Endodermal cell (in vitro differentiated cells): Measurements from ENCODE around the gene TP73. TPM values are rescaled to one million over a fixed set of nuclear protein-coding genes. Genes with fewer than 3 reads are reported as not detected.

Experiments used
- DNase-seq: peaks from one replicate; pipeline ENCODE4 v3.0.0-alpha.2; 2017
- H3K27ac ChIP-seq: 2 replicates; pipeline ENCODE4 v1.5.1; 2013; ENCODE audit warnings: mild to moderate bottlenecking, low read depth, low read length, moderate library complexity
- H3K27me3 ChIP-seq: 2 replicates; pipeline ENCODE4 v1.6.1; 2013; ENCODE audit warnings: mild to moderate bottlenecking, low read length, moderate library complexity; ENCODE audit not compliant: insufficient read depth, control insufficient read depth, poor library complexity, severe bottlenecking
- H3K36me3 ChIP-seq: 2 replicates; pipeline ENCODE4 v1.7.0; 2013; ENCODE audit warnings: mild to moderate bottlenecking, low read length, moderate library complexity; ENCODE audit not compliant: control insufficient read depth, insufficient read depth
- H3K4me1 ChIP-seq: one replicate; pipeline ENCODE4 v1.7.0; 2013; ENCODE audit warnings: low read length; ENCODE audit not compliant: control insufficient read depth, insufficient read depth
- H3K4me3 ChIP-seq: 2 replicates; pipeline ENCODE4 v1.5.1; 2013; ENCODE audit warnings: mild to moderate bottlenecking, low read length, moderate library complexity
- H3K9ac ChIP-seq: 2 replicates; pipeline ENCODE4 v1.6.1; 2013; ENCODE audit warnings: mild to moderate bottlenecking, low read length, moderate library complexity; ENCODE audit not compliant: poor library complexity, severe bottlenecking; ENCODE audit errors: extremely low read depth
- H3K9me3 ChIP-seq: 2 replicates; pipeline ENCODE4 v1.6.1; 2013; ENCODE audit warnings: mild to moderate bottlenecking, low read length, moderate library complexity; ENCODE audit not compliant: control insufficient read depth
- H3K27ac Mint-ChIP-seq: 2 replicates; pipeline ENCODE4 v1.8.0; 2020; ENCODE audit warnings: mixed read lengths
- H3K27me3 Mint-ChIP-seq: 2 replicates; pipeline ENCODE4 v1.8.0; 2021; ENCODE audit warnings: mild to moderate bottlenecking, mixed read lengths; ENCODE audit not compliant: insufficient read depth
- H3K36me3 Mint-ChIP-seq: 2 replicates; pipeline ENCODE4 v1.8.0; 2020; ENCODE audit warnings: low read depth, mixed read lengths
- H3K4me1 Mint-ChIP-seq: 2 replicates; pipeline ENCODE4 v1.8.0; 2020; ENCODE audit warnings: mixed read lengths
- H3K4me3 Mint-ChIP-seq: 2 replicates; pipeline ENCODE4 v1.8.0; 2020; ENCODE audit warnings: mild to moderate bottlenecking, moderate library complexity, mixed read lengths
- H3K9me3 Mint-ChIP-seq: 2 replicates; pipeline ENCODE4 v1.8.0; 2020; ENCODE audit warnings: mild to moderate bottlenecking, mixed read lengths
- CTCF ChIP-seq: fragments of 200-600 bp; sonication (generic); conservative IDR thresholded peaks from 2 replicates; pipeline ENCODE4 v1.5.0; 2021; ENCODE audit warnings: antibody characterized with exemption, mild to moderate bottlenecking
- WGBS, 2 experiments: methylation state at CpG; one replicate each; pipeline versions ENCODE4 v1.1.5 to v1.1.7; 2013; ENCODE audit warnings: missing lambda C conversion rate in 2 of 2, mixed read lengths in 1 of 2; ENCODE audit not compliant: insufficient coverage in 1 of 2, insufficient read length in 1 of 2; 5-methylcytosine and 5-hydroxymethylcytosine counted together
- total RNA-seq, 2 donors: library from RNA; stranded (reverse); fragmentation: NEBNext Ultra II Directional in 1 of 2; extraction: Animal tissue kit (Norgen Biotek cat#: 25700) in 1 of 2; gene quantifications; 2 replicates in 1 of 2; 3 replicates in 1 of 2; pipeline ENCODE4 v1.2.1, GENCODE V29; 2021

Gene TP73
- total RNA-seq, 2 donors from 2014 or later: 3.4 to 3.5 TPM

- peak; percentile 46 for DNase-seq
- Histone ChIP-seq H3K9me3 (no peaks in the 10 kb centered on the region), H3K27ac (no peak overlapping the region), H3K27me3 (no peaks in the 10 kb centered on the region), H3K4me3 (no peak overlapping the region), H3K4me1 (no peaks in the 10 kb centered on the region), H3K36me3 (peaks cover 53% of the 10 kb centered on the region), H3K9ac (no peak overlapping the region)
- no peak overlapping the region for H3K4me3 Mint-ChIP-seq
- 93 to 98% methylated on average over 22 to 23 of the region's 23 CpGs for WGBS, 2 experiments
- H3K27ac Mint-ChIP-seq: peak overlapping the region; percentile 35
- TF ChIP-seq CTCF: no peak
- H3K36me3 Mint-ChIP-seq: peaks cover 50% of the 10 kb centered on the region
- H3K4me1 Mint-ChIP-seq: peaks cover 2% of the 10 kb centered on the region
- no peaks in the 10 kb centered on the region for H3K27me3 Mint-ChIP-seq
- no peaks in the 10 kb centered on the region for H3K9me3 Mint-ChIP-seq
These were observed 127.1 kb downstream of the TP73 start for GRCh38 chr1:3779265-3779911.

GRCh38 chr1:3779912-3780416 lies 127.6 kb downstream of the TP73 start:
- Histone ChIP-seq H3K9ac (no peak overlapping the region), H3K4me1 (no peaks in the 10 kb centered on the region), H3K4me3 (no peak overlapping the region), H3K27ac (no peak overlapping the region), H3K9me3 (no peaks in the 10 kb centered on the region), H3K27me3 (no peaks in the 10 kb centered on the region), H3K36me3 (peaks cover 58% of the 10 kb centered on the region)
- no peak for TF ChIP-seq CTCF
- 95 to 98% methylated on average over 20 of the region's 20 CpGs for WGBS, 2 experiments
- DNase-seq: no peak
- H3K4me1 Mint-ChIP-seq: peaks cover 2% of the 10 kb centered on the region
- no peaks in the 10 kb centered on the region for H3K27me3 Mint-ChIP-seq
- no peak overlapping the region for H3K4me3 Mint-ChIP-seq
- H3K27ac Mint-ChIP-seq: no peak overlapping the region
- peaks cover 55% of the 10 kb centered on the region for H3K36me3 Mint-ChIP-seq
- no peaks in the 10 kb centered on the region for H3K9me3 Mint-ChIP-seq

- Histone ChIP-seq H3K9ac (no peak overlapping the region), H3K27ac (no peak overlapping the region), H3K4me3 (no peak overlapping the region), H3K27me3 (no peaks in the 10 kb centered on the region), H3K9me3 (no peaks in the 10 kb centered on the region), H3K36me3 (peaks cover 67% of the 10 kb centered on the region), H3K4me1 (no peaks in the 10 kb centered on the region)
- TF ChIP-seq CTCF: no peak
- Mint-ChIP-seq H3K27ac (no peak overlapping the region), H3K4me3 (no peak overlapping the region), H3K9me3 (no peaks in the 10 kb centered on the region), H3K36me3 (peaks cover 65% of the 10 kb centered on the region), H3K27me3 (no peaks in the 10 kb centered on the region), H3K4me1 (no peaks in the 10 kb centered on the region)
- peak; percentile 30 for DNase-seq
- 96 to 97% methylated on average over 19 to 21 of the region's 21 CpGs for WGBS, 2 experiments
These were observed 128.6 kb downstream of the TP73 start for GRCh38 chr1:3780901-3781300.
